H1 (cell line): ENCODE measurements around the gene TERB1. TPM values are rescaled to one million over a fixed set of nuclear protein-coding genes. Genes with fewer than 3 reads are reported as not detected.

Experiments
- CTCF ChIA-PET: fragments of 300-600 bp; sonication (Branson Sonifier 250); formaldehyde crosslinking; loops from one replicate; lab custom pipeline; 2021; ENCODE audit not compliant: partially characterized antibody; lab: Charles Lee
- POLR2A ChIA-PET: fragments of 300-600 bp; sonication (Branson Sonifier 250); formaldehyde crosslinking; loops from one replicate; lab custom pipeline; 2021; ENCODE audit warnings: inconsistent platforms; ENCODE audit not compliant: partially characterized antibody; lab: Charles Lee
- DNase-seq, 2 experiments: peaks; one replicate each; pipeline versions ENCODE4 v3.0.0 to v3.0.0-alpha.2; 2010 to 2022; ENCODE audit warnings: low spot score in 2 of 2, low read depth in 1 of 2, mixed read lengths in 1 of 2
- FAIRE-seq: peaks from 2 replicates; lab custom pipeline; 2011; peaks lifted over from hg19 to GRCh38; lab: Jason Lieb, UNC
- H2AFZ ChIP-seq: 2 replicates; pipeline ENCODE4 v1.8.1; 2012; ENCODE audit warnings: low read length, inconsistent platforms
- H2AK5ac ChIP-seq: 2 replicates; pipeline ENCODE4 v1.6.1; 2013; ENCODE audit warnings: low read depth, low read length
- H2BK120ac ChIP-seq: replicated peaks from 2 replicates; pipeline ENCODE3; 2013; ENCODE audit warnings: low read depth, low read length, inconsistent platforms
- H2BK12ac ChIP-seq: 2 replicates; pipeline ENCODE4 v1.6.1; 2013; ENCODE audit warnings: low read depth, low read length
- H2BK15ac ChIP-seq: 2 replicates; pipeline ENCODE4 v1.6.1; 2013; ENCODE audit warnings: low read length
- H2BK20ac ChIP-seq: 2 replicates; pipeline ENCODE4 v1.6.1; 2013; ENCODE audit warnings: low read length
- H2BK5ac ChIP-seq: 2 replicates; pipeline ENCODE4 v1.6.1; 2013; ENCODE audit warnings: low read depth, low read length
- H3K14ac ChIP-seq: 2 replicates; pipeline ENCODE4 v1.6.1; 2013; ENCODE audit warnings: inconsistent platforms; ENCODE audit not compliant: insufficient read length
- H3K18ac ChIP-seq: 2 replicates; pipeline ENCODE4 v1.6.1; 2013; ENCODE audit warnings: low read length; ENCODE audit errors: extremely low read depth
- H3K23ac ChIP-seq: 2 replicates; pipeline ENCODE4 v1.6.1; 2013; ENCODE audit warnings: inconsistent platforms; ENCODE audit not compliant: insufficient read length
- H3K23me2 ChIP-seq: 2 replicates; pipeline ENCODE4 v1.6.1; 2013; ENCODE audit warnings: low read depth, low read length
- H3K27ac ChIP-seq: 2 replicates; pipeline ENCODE4 v1.6.1; 2011; ENCODE audit warnings: low read depth, low read length, inconsistent platforms
- H3K27me3 ChIP-seq, 4 experiments: replicated peaks in 1 of 4; 1 replicate in 1 of 4; 2 replicates in 3 of 4; pipeline versions ENCODE4 v1.6.1 to v1.8.1; 2011 to 2013; ENCODE audit warnings: low read length in 3 of 4, mild to moderate bottlenecking in 3 of 4, inconsistent platforms in 2 of 4, mixed read lengths in 2 of 4, moderate library complexity in 1 of 4; ENCODE audit not compliant: control insufficient read depth in 3 of 4, insufficient read depth in 3 of 4; ENCODE audit errors: extremely low read depth in 1 of 4
- H3K36me3 ChIP-seq, 4 experiments: 2 replicates each; pipeline versions ENCODE4 v1.6.1 to v1.8.1; 2011 to 2013; ENCODE audit warnings: mild to moderate bottlenecking in 4 of 4, low read length in 3 of 4, moderate library complexity in 2 of 4, control low read depth in 1 of 4, inconsistent platforms in 1 of 4; ENCODE audit not compliant: insufficient read depth in 4 of 4, control insufficient read depth in 2 of 4
- H3K4ac ChIP-seq: replicated peaks from 2 replicates; pipeline ENCODE3; 2013; ENCODE audit warnings: low read length, low read depth, mixed read lengths, inconsistent platforms; ENCODE audit not compliant: insufficient read length
- H3K4me1 ChIP-seq, 4 experiments: replicated peaks in 1 of 4; 1 replicate in 1 of 4; 2 replicates in 3 of 4; pipeline versions ENCODE4 v1.6.1 to v1.8.1; 2011 to 2013; ENCODE audit warnings: low read length in 3 of 4, inconsistent platforms in 2 of 4, mixed read lengths in 1 of 4; ENCODE audit not compliant: insufficient read depth in 4 of 4, control insufficient read depth in 3 of 4
- H3K4me2 ChIP-seq, 2 experiments: 2 replicates each; pipeline versions ENCODE4 v1.6.1 to v1.8.1; 2011 to 2013; ENCODE audit warnings: low read depth in 2 of 2, low read length in 2 of 2, control low read depth in 1 of 2, inconsistent platforms in 1 of 2, mild to moderate bottlenecking in 1 of 2; ENCODE audit not compliant: insufficient read depth in 1 of 2
- H3K4me3 ChIP-seq, 4 experiments: fragments of 200-600, 300-600 bp in 1 of 4; sonication (generic), shearing (Covaris generic), sonication (Bioruptor Twin) in 1 of 4; 2 replicates each; pipeline versions ENCODE4 v1.5.1 to v1.8.1; 2011 to 2016; ENCODE audit warnings: low read length in 4 of 4, low read depth in 3 of 4, control low read depth in 2 of 4, inconsistent platforms in 2 of 4, mild to moderate bottlenecking in 2 of 4, mixed read lengths in 1 of 4, moderate library complexity in 1 of 4; ENCODE audit not compliant: insufficient read depth in 2 of 4; ENCODE audit errors: extremely low read depth in 1 of 4
- H3K56ac ChIP-seq: replicated peaks from 2 replicates; pipeline ENCODE3; 2013; ENCODE audit warnings: low read depth, mild to moderate bottlenecking, mixed read lengths, low read length, inconsistent platforms; ENCODE audit not compliant: insufficient read length
- H3K79me1 ChIP-seq: 2 replicates; pipeline ENCODE4 v1.6.1; 2013; ENCODE audit warnings: low read depth, low read length, control low read depth
- H3K79me2 ChIP-seq, 2 experiments: 2 replicates each; pipeline versions ENCODE4 v1.6.1 to v1.8.1; 2012 to 2013; ENCODE audit warnings: low read length in 2 of 2, mild to moderate bottlenecking in 2 of 2, inconsistent platforms in 1 of 2; ENCODE audit not compliant: insufficient read depth in 2 of 2, control insufficient read depth in 1 of 2
- H3K9ac ChIP-seq, 4 experiments: replicated peaks in 1 of 4; 1 replicate in 1 of 4; 2 replicates in 3 of 4; pipeline versions ENCODE4 v1.6.1 to v1.8.1; 2011 to 2013; ENCODE audit warnings: low read depth in 3 of 4, low read length in 3 of 4, control low read depth in 2 of 4, mild to moderate bottlenecking in 2 of 4, moderate library complexity in 2 of 4, inconsistent platforms in 1 of 4; ENCODE audit errors: extremely low read depth in 1 of 4
- H3K9me3 ChIP-seq, 2 experiments: 2 replicates each; pipeline versions ENCODE4 v1.6.1 to v1.8.1; 2012 to 2013; ENCODE audit warnings: mild to moderate bottlenecking in 2 of 2, moderate library complexity in 2 of 2, control low read depth in 1 of 2, inconsistent platforms in 1 of 2, low read depth in 1 of 2, low read length in 1 of 2, mixed read lengths in 1 of 2; ENCODE audit not compliant: insufficient read depth in 2 of 2
- H4K20me1 ChIP-seq, 2 experiments: replicated peaks in 1 of 2; 2 replicates each; pipeline versions ENCODE3 to v1.8.1; 2011 to 2013; ENCODE audit warnings: inconsistent platforms in 2 of 2, low read length in 2 of 2, mild to moderate bottlenecking in 1 of 2; ENCODE audit not compliant: insufficient read depth in 2 of 2, control insufficient read depth in 1 of 2
- H4K5ac ChIP-seq: 2 replicates; pipeline ENCODE4 v1.6.1; 2013; ENCODE audit warnings: low read length, low read depth, mixed read lengths, inconsistent platforms; ENCODE audit not compliant: insufficient read length
- H4K8ac ChIP-seq: 2 replicates; pipeline ENCODE4 v1.8.0; 2013; ENCODE audit warnings: mild to moderate bottlenecking, moderate library complexity, low read length, inconsistent platforms; ENCODE audit not compliant: insufficient read depth; ENCODE audit errors: extremely low read depth
- H4K91ac ChIP-seq: replicated peaks from 2 replicates; pipeline ENCODE3; 2013; ENCODE audit warnings: low read length, mixed read lengths, inconsistent platforms; ENCODE audit not compliant: insufficient read length
- BACH1 ChIP-seq: IDR thresholded peaks from 2 replicates; pipeline ENCODE4 v1.6.1; 2012; ENCODE audit warnings: low read length, improper control_type of control experiment
- CEBPB ChIP-seq: IDR thresholded peaks from 2 replicates; pipeline ENCODE4 v1.6.1; 2012; ENCODE audit warnings: low read depth, low read length
- CHD1 ChIP-seq: IDR thresholded peaks from 2 replicates; pipeline ENCODE4 v1.6.1; 2012; ENCODE audit warnings: low read depth, low read length, improper control_type of control experiment
- EP300 ChIP-seq, 2 experiments: IDR thresholded peaks; 1 replicate in 1 of 2; 2 replicates in 1 of 2; pipeline ENCODE4 v1.6.1; 2011 to 2012; ENCODE audit warnings: low read depth in 2 of 2, low read length in 2 of 2, mild to moderate bottlenecking in 2 of 2, borderline replicate concordance in 1 of 2, inconsistent platforms in 1 of 2, moderate library complexity in 1 of 2
- HDAC2 ChIP-seq, 2 experiments: fragments of 300-600 bp in 1 of 2; sonication (generic) in 1 of 2; IDR thresholded peaks; 2 replicates each; pipeline ENCODE4 v1.6.1; 2011 to 2012; ENCODE audit warnings: low read depth in 2 of 2, low read length in 2 of 2, mild to moderate bottlenecking in 2 of 2, moderate library complexity in 2 of 2, borderline replicate concordance in 1 of 2, inconsistent platforms in 1 of 2
- JUN ChIP-seq: IDR thresholded peaks from 2 replicates; pipeline ENCODE4 v1.6.1; 2011; ENCODE audit warnings: low read depth, mild to moderate bottlenecking, improper control_type of control experiment, low read length
- KDM5A ChIP-seq: fragments of 200-600 bp; IDR thresholded peaks from 2 replicates; pipeline ENCODE4 v1.7.1; 2012; ENCODE audit warnings: mild to moderate bottlenecking, low read length, inconsistent platforms, mixed read lengths
- NRF1 ChIP-seq: IDR thresholded peaks from 2 replicates; pipeline ENCODE4 v1.6.1; 2011; ENCODE audit warnings: mild to moderate bottlenecking, low read depth, low read length, improper control_type of control experiment
- POLR2AphosphoS5 ChIP-seq: IDR thresholded peaks from 2 replicates; pipeline ENCODE4 v1.6.1; 2011; ENCODE audit warnings: low read depth, low read length
- RNF2 ChIP-seq: fragments of 200-900, 300-1000 bp; sonication (generic); IDR thresholded peaks from 2 replicates; pipeline ENCODE4 v1.7.1; 2016; ENCODE audit warnings: borderline replicate concordance, low read depth, mild to moderate bottlenecking, antibody characterized with exemption, low read length; ENCODE audit not compliant: poor library complexity, severe bottlenecking; ENCODE audit errors: missing control alignments
- RXRA ChIP-seq: IDR thresholded peaks from 2 replicates; pipeline ENCODE4 v1.6.1; 2011; ENCODE audit warnings: low read depth, mild to moderate bottlenecking, low read length, moderate library complexity; ENCODE audit not compliant: insufficient read depth
- SIN3A ChIP-seq, 2 experiments: IDR thresholded peaks in 1 of 2; conservative IDR thresholded peaks in 1 of 2; 2 replicates each; pipeline ENCODE4 v1.6.1; 2011 to 2012; ENCODE audit warnings: low read length in 2 of 2, improper control_type of control experiment in 1 of 2, low read depth in 1 of 2, mild to moderate bottlenecking in 1 of 2
- SP1 ChIP-seq: IDR thresholded peaks from 2 replicates; pipeline ENCODE4 v1.6.1; 2011; ENCODE audit warnings: low read depth, low read length
- WGBS, 2 experiments: shearing (Covaris generic) in 1 of 2; methylation state at CpG; one replicate each; pipeline versions ENCODE4 v1.1.6 to v1.1.7; 2013 to 2015; ENCODE audit warnings: low lambda C conversion rate in 2 of 2, mixed read lengths in 2 of 2, inconsistent platforms in 1 of 2, low coverage in 1 of 2, missing lambda C conversion rate in 1 of 2; ENCODE audit not compliant: insufficient replicate concordance in 2 of 2, insufficient coverage in 1 of 2, insufficient read length in 1 of 2; ENCODE audit errors: extremely low coverage in 1 of 2, missing lambda C conversion rate in 1 of 2; 5-methylcytosine and 5-hydroxymethylcytosine counted together
- polyA plus RNA-seq, 7 experiments: library from polyadenylated mRNA; depleted of rRNA in 3 of 7; stranded (reverse) in 5 of 7; unstranded in 2 of 7; fragments of >200 nt in 5 of 7; fragments of 200-250 nt in 2 of 7; gene quantifications; 1 replicate in 5 of 7; 2 replicates in 1 of 7; 4 replicates in 1 of 7; pipeline versions ENCODE4 v1.2.1 to v1.2.3, GENCODE V29; 2011 to 2013; ENCODE audit warnings: missing spikeins in 2 of 7, mixed read lengths in 2 of 7
- total RNA-seq: library from RNA; stranded (reverse); fragmentation: NEBNext Ultra II Directional; extraction: Animal tissue kit (Norgen Biotek cat#: 25700); gene quantifications from 2 replicates; pipeline ENCODE4 v1.2.1, GENCODE V29; 2021

The TERB1 gene
- total and polyA plus RNA-seq, 2 of the 8 experiments (the other 6 are each of a cell fraction or from before 2014, with no cell fraction given): not detected

DNA sequence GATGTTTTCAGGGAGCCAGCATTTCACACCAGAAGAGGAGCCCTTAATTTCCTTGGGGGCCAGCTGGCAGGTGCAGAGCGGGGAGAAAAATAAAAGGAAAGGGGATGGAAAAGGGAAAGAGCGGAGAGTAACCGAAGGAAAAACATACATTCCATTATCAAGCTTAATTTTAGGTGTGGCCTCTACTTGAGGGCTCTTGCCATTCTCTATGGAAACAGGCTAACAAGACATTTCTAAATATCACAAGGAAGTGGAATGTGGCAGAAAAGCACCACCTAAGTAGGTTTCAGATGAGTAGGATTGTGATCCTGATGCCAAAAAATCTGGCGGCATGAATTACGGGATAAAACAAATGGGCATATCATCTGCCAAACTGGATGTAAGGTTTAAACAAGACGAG is 49.0 kb downstream of the TERB1 start:
- peak overlapping the region; percentile 96 for H2AFZ ChIP-seq
- 0 out of 2 replicates have a peak overlapping the region, but pooled peaks have one; percentile 9 for H2BK15ac ChIP-seq
- H4K20me1 ChIP-seq: peaks cover 12 to 14% of the 10 kb centered on the region in 2 experiments
- peaks cover 17 to 39% of the 10 kb centered on the region in 2 experiments for H3K79me2 ChIP-seq
- no peak overlapping the region for H4K91ac ChIP-seq
- no peak overlapping the region for H2BK12ac ChIP-seq
- H3K9me3 ChIP-seq: no peaks in the 10 kb centered on the region
- H2BK20ac ChIP-seq: no peak overlapping the region
- CTCF ChIA-PET: interaction anchor here (0.6 to 2.2 kb wide), 15 partner anchors 10 to 167 kb away, joined by 3 to 15 read pairs (median 4); no protein-coding TSS in a partner anchor
- no peak overlapping the region for H2BK5ac ChIP-seq
- H3K4me3 ChIP-seq: no peak overlapping the region
- POLR2A ChIA-PET: interaction anchor here (0.8 to 4.8 kb wide), 13 partner anchors 12 to 129 kb away, joined by 3 to 52 read pairs (median 3); partner anchors contain the start of genes NAE1 and PDP2
- H2BK120ac ChIP-seq: no peak overlapping the region
- WGBS, 2 experiments: 88% methylated on average over 6 of the region's 6 CpGs; no CpG with 5 or more reads in 1 of the 2 experiments
- FAIRE-seq (no peak), DNase-seq (no peak)
- H3K27me3 ChIP-seq: peaks cover 0 to 2% (median 0%) of the 10 kb centered on the region in 4 experiments; a peak in 1 of 7 replicates
- H3K4ac ChIP-seq: no peak overlapping the region
- peaks cover 3 to 9% (median 6%) of the 10 kb centered on the region in 4 experiments; a peak in 6 of 7 replicates for H3K4me1 ChIP-seq
- no peak overlapping the region for H3K9ac ChIP-seq
- H3K18ac ChIP-seq: no peak overlapping the region
- H3K27ac ChIP-seq: no peak overlapping the region
- no peak overlapping the region for H2AK5ac ChIP-seq
- no peak overlapping the region for H4K5ac ChIP-seq
- peaks cover 11 to 26% (median 14%) of the 10 kb centered on the region in 4 experiments for H3K36me3 ChIP-seq
- H3K79me1 ChIP-seq: peaks cover 7% of the 10 kb centered on the region
- no peak overlapping the region for H3K56ac ChIP-seq
- no peak overlapping the region for H3K4me2 ChIP-seq
- H3K14ac ChIP-seq: no peak overlapping the region
- H3K23me2 ChIP-seq: peaks cover 8% of the 10 kb centered on the region
- H3K23ac ChIP-seq: no peak overlapping the region
- no peak overlapping the region for H4K8ac ChIP-seq
- TF ChIP-seq CEBPB: no peak
- TF ChIP-seq CHD1: no peak
- no peak for TF ChIP-seq SIN3A (conservative IDR thresholded peaks at IDR 0.05 in 1 of 2, IDR thresholded peaks at IDR 0.05 in 1 of 2; ENCODE audit: low read depth in 1 of 2, low read length in 2 of 2)
- no peak for TF ChIP-seq KDM5A
- TF ChIP-seq HDAC2 (IDR thresholded peaks at IDR 0.05; ENCODE audit: borderline replicate concordance in 1 of 2, low read depth in 2 of 2, low read length in 2 of 2): no peak
- no peak for TF ChIP-seq RNF2
- no peak for TF ChIP-seq POLR2AphosphoS5
- no peak for TF ChIP-seq SP1
- TF ChIP-seq BACH1: no peak
- no peak for TF ChIP-seq RXRA
- TF ChIP-seq JUN: no peak
- no peak for TF ChIP-seq EP300 (IDR thresholded peaks at IDR 0.05; ENCODE audit: borderline replicate concordance in 1 of 2, low read depth in 2 of 2, low read length in 2 of 2)
- TF ChIP-seq NRF1: no peak
